HG03039 (cell line): Measurements from ENCODE around the gene MED7.
"Not testable (repeated sequence)": the region's sequence is repeated elsewhere in the genome, so short reads cannot be mapped to it uniquely, and the experiment has no call there.

Experiments
- ATAC-seq: cut with Tn5 transposase; IDR thresholded peaks from one replicate; pipeline ENCODE4 v1.9.1; 2021; ENCODE audit warnings: mild to moderate bottlenecking, moderate library complexity; ENCODE audit not compliant: unreplicated experiment

Gene MED7

GRCh38 chr5:157142317-157143126, at the start of gene MED7:
Gene MED7 (minus strand): TSS chr5:157142865. CDS start chr5:157139431, 3,434 bp downstream.
- ATAC-seq, result peak; percentile 100

DNA sequence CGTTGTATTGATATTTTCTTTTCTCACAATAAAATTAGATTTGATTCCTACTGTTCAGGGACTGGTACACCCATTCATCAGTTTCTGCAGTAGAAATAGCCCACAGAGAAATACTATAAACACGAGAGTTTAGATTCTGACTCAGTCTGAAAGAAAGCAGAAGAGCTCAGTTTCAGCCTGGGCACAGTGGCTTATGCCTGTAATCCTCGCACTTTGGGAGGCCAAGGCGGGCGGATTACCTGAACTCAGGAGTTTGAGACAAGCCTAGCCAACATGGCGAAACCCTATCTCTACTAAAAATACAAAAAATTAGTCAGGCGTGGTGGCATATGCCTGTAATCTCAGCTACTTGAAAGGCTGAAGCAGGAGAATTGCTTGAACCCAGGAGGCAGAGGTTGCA, 46.6 kb upstream of the MED7 start:
- no peak for ATAC-seq

- no peak for ATAC-seq
Measured at GRCh38 chr5:157188270-157188669, 45.6 kb upstream of the MED7 start.

DNA sequence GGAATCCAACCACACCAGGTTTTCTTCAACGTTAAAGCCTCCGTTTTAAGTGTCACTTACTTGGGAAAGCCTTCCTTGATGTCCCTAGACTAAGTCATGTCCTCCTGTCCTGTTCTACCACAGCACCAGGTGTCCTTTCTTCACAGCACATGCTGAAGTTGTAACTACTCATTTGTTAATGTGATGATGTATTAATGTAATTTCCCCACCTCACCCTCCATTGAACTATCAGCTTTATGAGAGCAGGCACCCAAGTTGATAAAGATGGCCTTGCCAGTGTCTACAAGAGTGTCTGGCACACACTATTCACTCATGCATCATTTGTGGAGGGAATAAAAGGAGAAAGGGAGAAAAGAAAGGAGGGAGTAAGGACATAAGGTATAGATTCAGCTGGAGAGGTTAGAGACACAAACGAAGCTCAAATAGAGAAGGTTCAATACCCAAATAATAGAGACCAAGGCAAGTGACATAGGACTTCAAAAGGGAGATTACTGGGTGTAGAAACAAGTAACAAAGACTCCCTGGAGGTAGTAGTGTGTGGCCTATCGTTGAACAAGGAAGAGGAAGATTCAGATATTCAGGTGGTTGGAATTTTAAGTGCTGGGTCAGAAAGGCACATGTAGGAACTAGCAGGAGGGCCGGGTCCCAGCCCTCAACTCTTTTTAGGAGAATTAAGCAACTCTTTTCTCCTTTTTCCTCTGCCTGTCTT, 44.5 kb upstream of the MED7 start:
- ATAC-seq, result no peak

DNA sequence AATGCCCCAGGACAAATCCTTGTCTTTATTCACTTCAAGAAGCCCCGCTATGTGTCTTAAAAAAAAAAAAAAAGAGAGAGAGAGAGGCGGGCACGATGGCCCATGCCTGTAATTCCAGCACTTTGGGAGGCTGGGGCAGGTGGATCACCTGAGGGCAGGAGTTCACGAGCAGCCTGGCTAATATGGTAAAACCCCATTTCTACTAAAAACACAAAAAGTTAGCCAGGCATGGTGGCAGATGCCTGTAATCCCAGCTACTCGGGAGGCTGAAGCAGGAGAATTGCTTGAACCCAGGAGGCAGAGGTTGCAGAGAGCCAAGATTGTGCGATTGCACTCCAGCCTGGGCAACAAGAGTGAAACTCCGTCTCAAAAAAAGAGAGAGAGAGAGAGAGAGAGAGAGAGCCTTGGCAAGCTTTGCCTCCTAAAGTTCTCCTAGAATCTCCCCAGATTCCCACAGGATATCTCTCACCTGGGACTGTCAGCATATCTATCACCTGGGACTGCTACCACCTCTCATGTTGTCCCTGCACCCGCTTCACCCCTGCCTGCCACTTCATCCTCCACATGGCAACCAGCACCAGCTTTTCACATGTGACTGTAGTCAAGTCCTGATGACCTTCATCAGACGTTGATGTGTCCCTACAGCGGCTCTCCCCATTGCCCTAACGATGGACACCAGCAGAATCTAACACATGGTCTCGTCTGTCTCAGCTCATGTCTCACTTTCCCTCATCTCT, 43.8 kb upstream of the MED7 start:
- no peak for ATAC-seq

GRCh38 chr5:157185122-157185521, 42.5 kb upstream of the MED7 start:
- not testable (repeated sequence) for ATAC-seq

DNA sequence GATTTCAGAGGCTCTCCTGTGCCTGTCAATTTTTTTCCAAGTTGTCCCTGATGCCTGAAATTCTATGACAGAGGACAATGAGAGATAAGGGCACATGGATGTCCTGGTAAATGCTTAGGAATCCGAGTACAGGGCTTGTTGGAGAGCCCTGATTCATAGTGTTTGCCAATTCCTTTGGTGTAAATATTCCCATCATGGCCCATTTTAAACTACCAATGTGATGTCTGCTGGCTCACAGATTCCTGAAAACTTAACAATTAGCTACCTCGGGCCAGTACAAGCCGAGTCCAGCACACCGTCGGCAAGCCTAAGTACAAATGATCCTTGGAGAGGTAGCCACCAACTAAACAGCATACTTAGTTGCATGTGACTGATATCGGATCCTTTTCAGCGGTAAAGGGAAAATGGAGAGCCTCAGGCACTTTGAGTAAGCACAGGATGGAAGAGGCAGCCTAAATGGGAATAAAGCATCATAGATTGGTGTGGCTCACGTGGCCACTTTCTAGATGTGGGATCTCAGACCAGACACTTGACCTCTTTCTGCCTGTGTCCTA, 41.5 kb upstream of the MED7 start:
- no peak for ATAC-seq

- no peak for ATAC-seq
Measured at GRCh38 chr5:157182143-157182757, 39.6 kb upstream of the MED7 start.

GRCh38 chr5:157180374-157181264, 38.0 kb upstream of the MED7 start, which contains the start of gene ITK:
Gene ITK (plus strand): TSS chr5:157180840. CDS start chr5:157180978, 138 bp downstream.
- ATAC-seq, result no peak

- no peak for ATAC-seq
Measured at GRCh38 chr5:157178966-157179365, 36.3 kb upstream of the MED7 start.

DNA sequence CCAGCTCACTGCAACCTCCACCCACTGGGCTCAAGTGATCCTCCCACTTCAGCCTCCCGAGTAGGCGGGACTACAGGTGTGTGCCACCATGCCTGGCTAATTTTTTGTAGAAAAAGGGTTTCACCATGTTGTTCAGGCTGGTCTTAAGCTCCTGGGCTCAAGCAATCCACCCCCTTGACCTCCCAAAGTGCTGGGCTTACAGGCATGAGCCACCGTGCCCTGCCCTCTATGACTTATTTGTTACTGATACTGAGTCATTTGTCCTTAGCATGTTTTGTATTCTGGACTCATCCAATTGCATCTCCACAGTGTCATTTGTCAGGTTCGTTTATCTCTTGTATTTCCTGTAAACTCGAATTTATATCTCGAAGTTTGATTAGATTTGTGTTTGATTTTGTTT, 35.3 kb upstream of the MED7 start:
- ATAC-seq, result no peak

- no peak for ATAC-seq
Measured at GRCh38 chr5:157175071-157175612, 32.5 kb upstream of the MED7 start.

DNA sequence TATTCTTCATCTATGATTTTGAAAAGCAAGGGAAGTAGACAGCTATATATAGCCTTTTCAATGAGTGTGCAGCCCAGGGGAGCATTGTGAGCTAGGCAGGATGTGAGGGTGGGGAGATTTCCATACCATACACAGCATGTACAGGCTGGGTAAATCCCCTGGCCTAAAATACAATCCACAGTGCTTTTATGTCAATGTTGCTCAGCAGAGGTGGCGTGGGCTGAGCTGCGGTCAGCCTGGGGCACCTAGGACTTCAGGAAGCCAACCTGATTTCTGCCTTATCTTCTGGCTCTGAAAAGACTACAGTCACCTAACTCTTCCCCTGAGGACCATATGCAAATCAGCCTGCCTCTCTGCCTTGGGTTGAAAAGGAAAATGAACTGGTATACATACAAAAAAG, 29.7 kb upstream of the MED7 start:
- ATAC-seq, result peak; percentile 99

- no peak for ATAC-seq
Measured at GRCh38 chr5:157168286-157168685, 25.6 kb upstream of the MED7 start.

DNA sequence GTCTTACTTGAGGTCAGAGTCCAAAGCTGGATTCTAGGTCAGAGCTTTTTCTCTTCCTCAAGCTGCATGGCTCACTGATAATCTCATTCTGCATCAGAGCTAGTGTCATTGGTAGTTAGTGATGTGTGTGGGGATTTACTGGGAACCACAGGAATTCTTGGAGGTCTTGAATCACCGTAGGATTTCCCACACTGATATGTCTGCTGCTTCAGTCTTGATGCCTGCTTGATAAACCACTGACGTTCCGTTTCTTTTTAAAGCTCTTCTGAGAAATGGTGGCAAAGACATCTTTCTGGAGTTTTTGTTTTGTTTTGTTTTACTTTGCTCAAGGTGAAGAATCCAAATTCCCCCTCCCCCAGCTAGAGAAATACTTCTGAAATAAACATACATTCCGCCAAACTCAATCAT, 24.6 kb upstream of the MED7 start:
- ATAC-seq, result no peak

DNA sequence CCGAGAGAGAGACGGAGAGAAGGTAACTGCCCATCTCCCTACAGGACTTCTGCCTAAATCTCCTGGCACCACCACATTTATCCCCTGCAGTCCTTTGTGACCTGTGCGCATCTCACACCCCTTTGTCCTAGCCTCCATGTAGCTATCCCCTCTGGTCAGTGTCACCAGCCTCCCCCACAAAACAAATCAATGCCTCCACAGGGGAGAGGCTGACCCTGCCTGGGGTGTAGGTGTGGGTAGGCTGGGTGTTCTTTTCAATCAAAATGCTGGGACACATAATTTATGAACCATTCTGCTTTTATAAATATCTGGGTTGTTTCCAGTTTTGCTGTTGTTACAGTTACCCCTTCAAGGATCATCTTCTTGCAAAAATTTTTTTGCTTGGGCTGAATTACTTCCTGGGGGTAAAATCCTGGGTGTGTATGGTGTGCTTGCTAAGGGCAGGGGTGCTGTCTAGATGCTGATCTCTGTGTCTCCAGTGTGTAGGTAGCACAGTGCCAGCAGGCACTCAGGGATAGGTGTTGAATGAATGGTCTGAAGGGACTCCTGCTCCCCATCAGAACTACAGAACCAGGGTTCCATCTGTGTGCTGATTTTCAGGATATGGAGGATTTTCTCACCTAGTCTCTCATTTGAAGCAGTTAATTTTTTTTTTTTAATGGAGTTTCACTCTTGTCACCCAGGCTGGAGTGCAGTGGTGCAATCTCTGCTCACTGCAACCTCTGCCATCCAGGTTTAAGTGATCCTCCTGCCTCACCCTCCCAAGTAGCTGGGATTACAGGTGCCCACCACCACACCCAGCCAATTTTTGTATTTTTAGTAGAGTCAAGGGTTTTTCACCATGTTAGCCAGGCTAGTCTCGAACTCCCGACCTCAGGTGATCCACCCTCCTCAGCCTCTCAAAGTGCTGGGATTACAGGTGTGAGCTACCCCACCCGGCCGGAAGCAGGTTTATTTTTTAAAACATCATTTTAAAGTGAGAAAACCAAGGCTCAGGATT, 23.8 kb upstream of the MED7 start, which contains the start of gene GARIN3:
GARIN3 (minus strand) TSS at position 51 of the 1,000 bp plus-strand sequence. CDS start 96 bp downstream, outside the sequence.
- no peak for ATAC-seq

GRCh38 chr5:157165668-157166067, 23.0 kb upstream of the MED7 start:
- ATAC-seq, result no peak

- no peak for ATAC-seq
Measured at GRCh38 chr5:157165261-157165660, 22.6 kb upstream of the MED7 start.
